ENCODE data around the gene RPS27.

- TF ChIP-seq POLR2AphosphoS5 (IDR thresholded peaks at IDR 0.05; ENCODE audit: borderline replicate concordance, low read depth, low read length) (no peak), EZH2 (IDR thresholded peaks at IDR 0.05) (no peak), FOXP2 (optimal IDR thresholded peaks at IDR 0.05; ENCODE audit: control extremely low read depth, extremely low read length, insufficient read depth) (no peak)
Observed at GRCh38 chr1:154019269-154019668, 28.7 kb downstream of the RPS27 start.

Measured in SK-N-MC (cell line).